Measurements from ENCODE around the gene AOPEP.

DNA sequence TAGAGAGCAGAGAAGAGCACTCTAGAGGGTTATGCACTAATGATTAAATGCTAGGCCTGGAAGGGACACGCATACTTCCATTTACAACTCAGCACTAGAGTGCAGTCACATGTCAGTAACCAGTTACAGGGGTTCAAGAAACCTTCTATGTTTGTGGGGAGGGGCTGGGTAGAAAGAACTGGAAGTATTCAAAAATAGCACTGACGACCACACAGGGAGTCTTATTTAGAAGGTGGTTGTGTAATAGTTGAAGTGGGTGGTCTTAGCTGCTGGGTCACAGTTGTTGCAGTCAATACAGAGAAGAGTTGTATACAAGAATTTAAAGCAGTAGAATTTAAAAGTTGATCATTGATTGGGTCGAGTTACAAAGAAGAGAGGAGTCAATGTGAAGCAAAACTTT lies 15.4 kb downstream of the AOPEP start:
- TF ChIP-seq CTCF (IDR thresholded peaks at IDR 0.05 in 4 of 5, conservative IDR thresholded peaks at IDR 0.05 in 1 of 5) (no peak), POLR2A (IDR thresholded peaks at IDR 0.05) (no peak)
